Uterus (tissue), 2 donors: ENCODE results near the gene GLYR1.

Experiments used
- POLR2A ChIP-seq, 2 donors: fragments of 450-650 bp; IDR thresholded peaks; one replicate each; pipeline ENCODE4 v1.6.1; 2016; ENCODE audit warnings: antibody characterized with exemption in 2 of 2, mild to moderate bottlenecking in 1 of 2, moderate library complexity in 1 of 2
- TF ChIP-seq, protein P1 (sequence below), 4 experiments: fragments of 200-600 bp in 2 of 4; fragments of 450-650 bp in 2 of 4; sonication (generic) in 2 of 4; IDR thresholded peaks; one replicate each; pipeline ENCODE4 v1.5.1; 2016 to 2019; ENCODE audit warnings: antibody characterized with exemption in 4 of 4, mild to moderate bottlenecking in 2 of 4, moderate library complexity in 1 of 4

DNA sequence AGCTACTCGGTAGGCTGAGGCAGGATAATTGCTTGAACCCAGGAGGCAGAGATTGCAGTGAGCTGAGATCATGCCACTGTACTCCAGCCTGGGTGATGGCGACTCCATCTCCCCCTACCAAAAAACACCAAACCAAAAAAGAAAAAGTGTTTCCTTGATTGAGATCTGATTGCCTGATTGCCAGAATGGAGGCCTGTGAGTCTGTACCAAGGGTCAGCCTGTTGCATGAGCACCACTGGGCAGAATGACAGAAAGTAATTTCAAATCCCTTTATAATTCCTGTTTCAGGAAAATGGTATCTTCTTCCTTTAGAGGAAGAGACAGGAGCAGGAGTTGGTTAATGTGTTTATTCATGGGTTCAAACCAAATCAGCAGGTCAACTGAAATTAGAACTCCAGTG, 8.7 kb upstream of the GLYR1 start:
- TF ChIP-seq, protein P1, sequence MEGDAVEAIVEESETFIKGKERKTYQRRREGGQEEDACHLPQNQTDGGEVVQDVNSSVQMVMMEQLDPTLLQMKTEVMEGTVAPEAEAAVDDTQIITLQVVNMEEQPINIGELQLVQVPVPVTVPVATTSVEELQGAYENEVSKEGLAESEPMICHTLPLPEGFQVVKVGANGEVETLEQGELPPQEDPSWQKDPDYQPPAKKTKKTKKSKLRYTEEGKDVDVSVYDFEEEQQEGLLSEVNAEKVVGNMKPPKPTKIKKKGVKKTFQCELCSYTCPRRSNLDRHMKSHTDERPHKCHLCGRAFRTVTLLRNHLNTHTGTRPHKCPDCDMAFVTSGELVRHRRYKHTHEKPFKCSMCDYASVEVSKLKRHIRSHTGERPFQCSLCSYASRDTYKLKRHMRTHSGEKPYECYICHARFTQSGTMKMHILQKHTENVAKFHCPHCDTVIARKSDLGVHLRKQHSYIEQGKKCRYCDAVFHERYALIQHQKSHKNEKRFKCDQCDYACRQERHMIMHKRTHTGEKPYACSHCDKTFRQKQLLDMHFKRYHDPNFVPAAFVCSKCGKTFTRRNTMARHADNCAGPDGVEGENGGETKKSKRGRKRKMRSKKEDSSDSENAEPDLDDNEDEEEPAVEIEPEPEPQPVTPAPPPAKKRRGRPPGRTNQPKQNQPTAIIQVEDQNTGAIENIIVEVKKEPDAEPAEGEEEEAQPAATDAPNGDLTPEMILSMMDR (IDR thresholded peaks at IDR 0.05) = no peak
- no peak for TF ChIP-seq POLR2A (IDR thresholded peaks at IDR 0.05)
